HG03469 (cell line): ENCODE results near the gene TMEM128.
"Not testable (repeated sequence)": the region's sequence is repeated elsewhere in the genome, so short reads cannot be mapped to it uniquely, and the experiment has no call there.

ENCODE experiments used
- ATAC-seq: cut with Tn5 transposase; IDR thresholded peaks from one replicate; pipeline ENCODE4 v1.9.1; 2021; ENCODE audit warnings: mild to moderate bottlenecking, moderate library complexity, moderate number of reproducible peaks; ENCODE audit not compliant: unreplicated experiment

Gene TMEM128

GRCh38 chr4:4248029-4248884 lies at the start of gene TMEM128:
TSS of gene TMEM128 (minus strand) at chr4:4248223. CDS start at chr4:4248202, 21 bp downstream.
- peak; percentile 84 for ATAC-seq

DNA sequence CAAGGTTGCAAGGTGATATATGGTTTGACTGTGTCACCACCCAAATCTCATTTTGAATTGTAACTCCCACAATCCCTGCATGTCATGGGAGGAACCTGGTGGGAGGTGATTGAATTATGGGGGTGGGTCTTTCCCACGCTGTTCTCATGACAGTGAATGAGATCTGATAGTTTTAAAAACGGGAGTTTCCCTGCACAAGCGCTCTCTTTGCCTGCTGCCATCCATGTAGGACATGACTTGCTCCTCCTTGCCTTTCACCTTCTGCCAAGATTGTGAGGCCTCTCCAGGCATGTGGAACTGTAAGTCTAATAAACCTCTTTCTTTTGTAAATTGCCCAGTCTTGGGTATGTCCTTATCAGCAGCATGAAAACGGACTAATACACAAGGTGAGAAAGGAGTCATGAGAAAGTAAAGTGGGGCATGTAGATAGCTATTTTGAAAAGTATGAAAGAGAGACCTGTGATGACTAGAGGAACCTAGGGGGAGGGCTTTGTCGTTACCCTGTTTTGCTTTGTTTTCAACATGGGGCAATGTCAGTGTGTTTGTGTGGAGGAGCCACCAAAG lies 48.3 kb upstream of the TMEM128 start:
- ATAC-seq = no peak

- ATAC-seq = no peak
These were observed 45.3 kb upstream of the TMEM128 start for GRCh38 chr4:4293279-4293678.

DNA sequence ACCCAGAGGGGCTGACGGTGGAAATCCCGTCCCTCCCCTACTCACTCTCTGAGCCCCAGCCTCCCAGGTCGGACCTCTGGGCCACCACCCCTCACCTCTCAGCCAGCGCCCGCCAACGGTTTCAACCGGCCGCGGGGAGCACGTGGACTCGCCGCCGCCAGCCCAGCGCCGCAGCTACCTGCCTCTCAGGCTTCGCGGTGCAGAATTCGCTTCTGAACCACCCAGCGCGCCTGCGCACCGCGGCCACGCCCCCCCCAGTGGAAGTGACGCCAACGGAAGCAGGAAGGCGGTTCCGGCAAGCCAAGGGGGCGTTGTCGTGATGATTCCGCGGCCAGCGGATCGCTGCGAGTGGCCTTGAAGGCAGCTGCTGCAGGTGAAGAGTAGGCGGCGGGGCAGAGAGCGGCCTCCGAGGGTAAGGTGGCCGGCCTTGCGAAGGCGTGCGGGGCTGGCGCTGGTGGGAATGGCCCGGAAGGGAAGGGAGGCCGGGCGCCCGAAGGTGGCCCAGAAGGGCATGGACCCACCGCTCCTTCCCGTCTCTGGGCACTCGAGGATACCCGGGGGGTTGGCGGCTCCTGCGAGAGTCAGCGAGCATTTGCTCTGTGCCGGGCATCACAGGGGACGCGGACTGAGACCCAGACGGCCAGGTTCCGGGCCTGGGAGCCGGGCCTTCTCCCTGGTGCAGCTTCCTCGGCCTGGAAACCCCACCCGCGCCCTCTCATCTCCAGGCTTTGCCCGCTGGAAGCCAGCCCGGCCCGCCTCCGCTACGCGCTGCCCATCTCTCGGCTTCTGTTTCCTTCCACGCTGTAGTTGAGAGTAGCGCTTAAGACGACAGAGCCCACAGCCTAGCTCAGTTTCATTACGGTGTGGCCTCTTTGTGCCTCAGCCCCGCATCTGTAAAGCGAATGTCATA lies 42.2 kb upstream of the TMEM128 start, which contains the start of the genes LYAR and ZBTB49:
Gene LYAR (minus strand): TSS at position 214 of the 910 bp plus-strand sequence. CDS start 6,412 bp downstream, outside the sequence.
Gene ZBTB49 (plus strand): TSS at position 311 of the 910 bp plus-strand sequence. CDS start 9,695 bp downstream, outside the sequence.
- ATAC-seq = peak; percentile 56

DNA sequence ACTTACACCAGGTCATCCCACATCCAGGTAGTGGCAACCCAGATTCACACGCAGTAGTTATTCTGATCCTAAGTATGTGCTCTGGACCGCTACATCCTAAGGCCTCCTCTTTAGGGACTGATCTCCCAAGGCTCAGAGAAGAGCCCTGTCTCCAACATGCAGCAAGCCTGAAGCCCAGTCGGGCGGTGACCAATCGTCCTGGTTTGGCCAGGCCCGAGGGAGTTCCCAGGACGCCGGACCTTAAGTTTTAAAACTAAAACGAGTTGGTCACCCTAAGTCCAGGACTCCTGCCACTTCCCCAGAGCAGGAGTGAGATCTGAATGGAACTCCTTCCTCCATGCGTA lies 41.5 kb upstream of the TMEM128 start:
- no peak for ATAC-seq

- ATAC-seq = no peak
These were observed 41.0 kb upstream of the TMEM128 start for GRCh38 chr4:4289055-4289454.

DNA sequence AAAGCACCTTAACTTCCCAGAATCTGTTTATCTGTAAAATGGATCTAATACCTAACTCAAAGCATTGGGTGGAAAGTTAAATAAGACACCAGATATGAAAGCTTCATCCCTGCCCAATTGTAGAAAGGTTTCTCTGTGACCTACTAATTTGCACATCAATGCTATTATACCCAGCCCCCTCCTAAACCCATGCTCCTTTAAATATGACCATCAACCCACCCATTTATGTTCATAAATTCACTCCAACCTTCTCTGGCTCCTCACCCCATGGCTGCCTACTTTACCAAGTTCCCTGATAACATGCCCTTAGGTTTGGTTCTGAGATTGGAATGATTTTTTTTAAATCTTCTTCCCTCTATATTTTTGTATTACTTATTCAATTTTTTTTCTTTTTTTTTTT lies 40.1 kb upstream of the TMEM128 start:
- ATAC-seq = no peak

DNA sequence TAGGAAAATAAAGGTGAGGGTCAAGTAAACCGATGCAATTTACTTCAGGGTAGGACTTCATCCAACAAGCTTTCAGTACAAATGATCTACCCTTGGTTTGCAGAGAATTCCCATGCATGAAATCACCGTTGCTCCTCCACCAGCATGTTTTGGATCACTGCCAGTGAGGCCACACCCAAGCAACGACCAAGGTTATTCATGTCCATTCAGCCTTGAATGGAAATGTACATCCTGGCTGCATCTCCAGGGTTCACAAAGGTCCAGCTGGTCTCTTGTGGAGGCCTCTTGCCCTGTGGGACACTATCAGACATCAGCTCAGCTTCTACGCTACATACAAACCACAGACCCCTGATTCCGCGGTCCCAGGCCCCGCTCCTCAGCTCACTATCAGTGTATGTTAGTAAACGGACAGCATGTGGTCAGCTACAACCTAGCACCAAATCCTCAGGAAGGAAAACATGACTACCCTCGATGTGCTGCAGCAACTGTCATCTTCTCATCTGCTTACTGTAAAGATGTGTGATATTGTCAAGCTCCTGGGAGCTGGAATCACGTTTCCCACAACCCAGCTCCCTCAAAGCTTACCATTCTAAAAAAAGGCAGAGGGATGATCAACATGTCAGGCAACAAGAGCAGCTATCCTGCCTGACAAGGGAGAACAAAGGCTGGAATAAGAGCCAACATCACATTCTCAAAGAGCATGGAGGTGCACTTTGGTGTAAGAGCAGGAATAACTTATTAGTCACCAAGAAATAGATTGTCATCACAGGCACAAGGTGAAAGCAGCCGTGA lies 37.0 kb upstream of the TMEM128 start:
- no peak for ATAC-seq

DNA sequence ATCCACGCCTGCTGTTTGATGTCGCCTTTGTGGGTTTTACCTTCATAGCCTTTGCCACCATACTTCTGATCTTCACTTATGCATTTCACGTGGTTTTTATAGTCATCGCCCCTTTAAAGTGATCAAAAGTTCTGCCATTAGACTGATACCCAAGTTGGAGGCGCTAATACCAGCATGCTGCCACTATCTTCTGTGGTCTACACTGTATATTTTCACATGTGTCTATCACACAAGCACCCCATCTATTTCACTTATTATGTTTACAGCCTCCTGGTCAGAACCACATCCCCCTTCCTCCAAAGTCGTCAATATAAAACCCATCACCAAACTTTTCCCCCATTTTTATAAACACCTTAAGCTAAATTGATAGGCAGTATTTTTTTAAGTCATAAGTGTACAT lies 33.8 kb upstream of the TMEM128 start:
- ATAC-seq = no peak

GRCh38 chr4:4277531-4277930 lies 29.5 kb upstream of the TMEM128 start:
- no peak for ATAC-seq

GRCh38 chr4:4274226-4274625 lies 26.2 kb upstream of the TMEM128 start:
- ATAC-seq = no peak

DNA sequence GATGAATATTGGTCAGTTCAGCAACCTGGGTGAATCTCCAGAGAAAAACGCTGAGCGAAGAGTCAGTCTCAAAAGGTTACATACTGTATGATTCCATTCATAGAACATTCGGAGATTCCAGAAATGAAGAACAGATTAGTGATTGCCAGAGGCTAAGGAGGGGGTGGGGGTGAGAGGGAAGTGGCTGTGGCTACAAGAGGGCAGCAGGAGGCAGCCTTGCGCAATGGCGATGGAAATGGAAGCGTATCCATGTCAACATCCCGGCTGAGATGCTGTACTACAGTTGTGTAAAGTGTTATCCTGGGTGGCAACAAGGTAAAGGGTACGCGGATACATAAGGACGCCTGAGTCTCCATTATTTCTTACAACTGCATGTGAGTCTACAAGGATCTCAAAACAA lies 23.9 kb upstream of the TMEM128 start:
- no peak for ATAC-seq

- no peak for ATAC-seq
These were observed 22.5 kb upstream of the TMEM128 start for GRCh38 chr4:4270529-4270928.

GRCh38 chr4:4269856-4270255 lies 21.8 kb upstream of the TMEM128 start:
- ATAC-seq = no peak

- ATAC-seq = no peak
These were observed 21.3 kb upstream of the TMEM128 start for GRCh38 chr4:4269331-4269731.

- ATAC-seq = no peak
These were observed 20.8 kb upstream of the TMEM128 start for GRCh38 chr4:4268776-4269175.

GRCh38 chr4:4267981-4268380 lies 20.0 kb upstream of the TMEM128 start:
- ATAC-seq = no peak

GRCh38 chr4:4260185-4260751 lies 12.2 kb upstream of the TMEM128 start:
- ATAC-seq = peak; percentile 91

DNA sequence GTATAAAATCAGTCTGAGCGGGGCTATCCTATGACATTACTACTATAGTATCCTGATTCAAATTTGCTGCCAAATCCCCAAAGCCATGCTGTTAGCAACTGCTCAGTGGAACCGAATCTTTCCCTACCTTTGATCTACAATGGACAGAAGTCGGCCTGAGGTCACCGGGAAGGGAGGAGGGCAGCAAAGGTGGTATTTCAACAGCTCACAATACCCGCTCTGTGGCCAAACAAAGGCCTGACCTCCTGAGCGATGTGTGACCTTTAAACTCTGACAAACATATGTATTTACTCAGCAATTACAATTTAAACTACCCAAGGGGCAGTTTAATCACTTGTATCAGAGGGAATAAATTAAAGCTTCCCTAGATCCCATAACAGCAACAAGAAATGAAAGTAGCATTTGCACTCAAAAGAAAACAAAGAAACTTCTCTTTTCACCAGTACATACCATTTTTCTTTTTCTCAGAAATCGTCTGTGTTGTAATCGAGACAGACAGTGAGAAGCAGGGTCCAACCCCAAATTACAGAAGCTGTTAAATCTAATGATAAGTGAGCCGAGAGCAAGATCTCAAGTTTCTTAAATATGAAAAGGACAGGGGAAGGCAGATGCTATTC lies 11.6 kb upstream of the TMEM128 start:
- no peak for ATAC-seq

DNA sequence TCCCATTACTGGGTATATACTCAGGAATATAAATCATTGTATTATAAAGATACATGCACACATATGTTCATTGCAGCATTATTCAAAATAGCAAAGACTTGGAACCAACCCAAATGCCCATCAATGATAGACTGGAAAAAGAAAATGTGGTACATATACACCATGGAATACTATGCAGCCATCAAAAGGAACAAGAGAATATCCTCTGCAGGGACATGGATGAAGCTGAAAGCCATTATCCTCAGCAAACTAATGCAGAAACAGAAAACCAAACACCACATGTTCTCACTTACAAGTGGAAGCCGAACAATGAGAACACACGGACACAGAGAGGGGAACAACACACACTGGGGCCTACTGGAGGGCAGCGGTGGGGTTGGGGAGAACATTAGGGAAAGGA lies 9.7 kb upstream of the TMEM128 start:
- not testable (repeated sequence) for ATAC-seq
